SU-DHL-6 (cell line): ENCODE measurements around the gene VARS2.

ENCODE experiments used
- H2AFZ ChIP-seq: fragments of 200-600 bp; sonication (generic); 2 replicates; pipeline ENCODE4 v1.6.1; 2014; ENCODE audit warnings: low read depth, mild to moderate bottlenecking, moderate library complexity, mixed read lengths, antibody characterized with exemption, low read length; ENCODE audit not compliant: severe bottlenecking
- H3F3A ChIP-seq: fragments of 200-600 bp; shearing (Covaris generic); 2 replicates; pipeline ENCODE4 v1.6.0; 2016; ENCODE audit warnings: antibody characterized with exemption, mild to moderate bottlenecking; ENCODE audit not compliant: insufficient read depth
- H3K27ac ChIP-seq: fragments of 200-600 bp; sonication (generic); 2 replicates; pipeline ENCODE4 v1.5.1; 2016; ENCODE audit warnings: low read depth, mild to moderate bottlenecking, low read length, moderate library complexity, mixed read lengths
- H3K27me3 ChIP-seq: fragments of 200-600 bp; sonication (generic), shearing (Covaris generic); 2 replicates; pipeline ENCODE4 v1.6.0; 2014; ENCODE audit warnings: mild to moderate bottlenecking, low read length
- H3K36me3 ChIP-seq: fragments of 200-600 bp; sonication (generic); 2 replicates; pipeline ENCODE4 v1.6.1; 2014; ENCODE audit warnings: mild to moderate bottlenecking, low read length, mixed read lengths
- H3K4me2 ChIP-seq: fragments of 300-600, 200-600 bp; shearing (Covaris generic), sonication (generic); 2 replicates; pipeline ENCODE4 v1.6.0; 2014; ENCODE audit warnings: low read length, low read depth, mild to moderate bottlenecking; ENCODE audit not compliant: poor library complexity, severe bottlenecking
- H3K4me3 ChIP-seq: fragments of 200-600 bp; sonication (generic); 2 replicates; pipeline ENCODE4 v1.5.1; 2014; ENCODE audit warnings: antibody characterized with exemption, low read length, mild to moderate bottlenecking, mixed read lengths; ENCODE audit not compliant: insufficient read depth, poor library complexity, severe bottlenecking
- H3K79me2 ChIP-seq: fragments of 200-600 bp; sonication (generic); 2 replicates; pipeline ENCODE4 v1.6.1; 2014; ENCODE audit warnings: mild to moderate bottlenecking, low read length, moderate library complexity; ENCODE audit not compliant: insufficient read depth
- H3K9ac ChIP-seq: fragments of 200-600 bp; sonication (generic); 2 replicates; pipeline ENCODE4 v1.7.0; 2014; ENCODE audit warnings: mild to moderate bottlenecking, low read length
- H3K9me2 ChIP-seq: fragments of 200-600 bp; sonication (generic); replicated peaks from 2 replicates; pipeline ENCODE4 v1.6.1; 2014; ENCODE audit warnings: low read length; ENCODE audit not compliant: insufficient read depth
- H3K9me3 ChIP-seq: fragments of 200-600 bp; sonication (generic); 2 replicates; pipeline ENCODE4 v1.6.1; 2014; ENCODE audit warnings: low read length, mixed read lengths; ENCODE audit not compliant: insufficient read depth
- H4K20me1 ChIP-seq: fragments of 200-600 bp; sonication (generic); 2 replicates; pipeline ENCODE4 v1.6.1; 2014; ENCODE audit warnings: low read depth, mild to moderate bottlenecking, antibody characterized with exemption, low read length, moderate library complexity, mixed read lengths
- CTCF ChIP-seq: fragments of 200-600 bp; sonication (generic); IDR thresholded peaks from one replicate; pipeline ENCODE4 v1.5.1; 2017; ENCODE audit warnings: antibody characterized with exemption, mild to moderate bottlenecking, low read length, moderate library complexity; ENCODE audit not compliant: insufficient read depth, poor library complexity, severe bottlenecking
- EZH2phosphoT487 ChIP-seq: fragments of 200-600 bp; sonication (generic), shearing (Covaris generic); conservative IDR thresholded peaks from 2 replicates; pipeline ENCODE4 v1.6.1; 2018; ENCODE audit warnings: mild to moderate bottlenecking, antibody characterized with exemption, low read length, moderate library complexity, mixed read lengths

VARS2 gene

GRCh38 chr6:30896541-30896940, 17.5 kb upstream of the VARS2 start:
- H3K27me3 ChIP-seq = no peaks in the 10 kb centered on the region

GRCh38 chr6:30897882-30898281, 16.2 kb upstream of the VARS2 start:
- TF ChIP-seq EZH2phosphoT487 = no peak
- no peak for TF ChIP-seq CTCF
- no peak overlapping the region for H3K27ac ChIP-seq
- no peaks in the 10 kb centered on the region for H3K9me2 ChIP-seq
- no peak overlapping the region for H2AFZ ChIP-seq
- H3K36me3 ChIP-seq = no peaks in the 10 kb centered on the region
- H4K20me1 ChIP-seq = no peaks in the 10 kb centered on the region
- no peak overlapping the region for H3K4me2 ChIP-seq
- H3K9ac ChIP-seq = no peak overlapping the region
- no peaks in the 10 kb centered on the region for H3K9me3 ChIP-seq
- no peaks in the 10 kb centered on the region for H3F3A ChIP-seq
- no peak overlapping the region for H3K4me3 ChIP-seq
- no peaks in the 10 kb centered on the region for H3K79me2 ChIP-seq
- no peaks in the 10 kb centered on the region for H3K27me3 ChIP-seq

More at GRCh38 chr6:30896541-30896940, 17.5 kb upstream of the VARS2 start:
- H3K9me3 ChIP-seq = no peaks in the 10 kb centered on the region
- no peaks in the 10 kb centered on the region for H4K20me1 ChIP-seq
- no peaks in the 10 kb centered on the region for H3K9me2 ChIP-seq
- H3K79me2 ChIP-seq = no peaks in the 10 kb centered on the region
- H3K36me3 ChIP-seq = no peaks in the 10 kb centered on the region
- no peak overlapping the region for H2AFZ ChIP-seq
- no peak for TF ChIP-seq CTCF
- no peak for TF ChIP-seq EZH2phosphoT487
- H3F3A ChIP-seq = no peaks in the 10 kb centered on the region
- H3K9ac ChIP-seq = no peak overlapping the region
- no peak overlapping the region for H3K27ac ChIP-seq
- H3K4me2 ChIP-seq = no peak overlapping the region
- no peak overlapping the region for H3K4me3 ChIP-seq

GRCh38 chr6:30898750-30899360, 15.2 kb upstream of the VARS2 start:
- no peak overlapping the region for H2AFZ ChIP-seq
- TF ChIP-seq CTCF = no peak
- no peak for TF ChIP-seq EZH2phosphoT487
- no peak overlapping the region for H3K4me2 ChIP-seq
- H3K9ac ChIP-seq = no peak overlapping the region
- H3K4me3 ChIP-seq = no peak overlapping the region
- H3K79me2 ChIP-seq = no peaks in the 10 kb centered on the region
- no peaks in the 10 kb centered on the region for H3K9me3 ChIP-seq
- H3K27me3 ChIP-seq = no peaks in the 10 kb centered on the region
- no peaks in the 10 kb centered on the region for H3F3A ChIP-seq
- no peaks in the 10 kb centered on the region for H3K36me3 ChIP-seq
- H4K20me1 ChIP-seq = no peaks in the 10 kb centered on the region
- no peaks in the 10 kb centered on the region for H3K9me2 ChIP-seq
- no peak overlapping the region for H3K27ac ChIP-seq
